ENCODE results near the gene PRICKLE1. TPM values are rescaled to one million over a fixed set of nuclear protein-coding genes. Genes with fewer than 3 reads are reported as not detected.

Gene PRICKLE1
- total and polyA plus RNA-seq, 2 donors (not counting 3 experiments of a cell fraction or from before 2014, with no cell fraction given): 34.3 to 86.0 TPM

DNA sequence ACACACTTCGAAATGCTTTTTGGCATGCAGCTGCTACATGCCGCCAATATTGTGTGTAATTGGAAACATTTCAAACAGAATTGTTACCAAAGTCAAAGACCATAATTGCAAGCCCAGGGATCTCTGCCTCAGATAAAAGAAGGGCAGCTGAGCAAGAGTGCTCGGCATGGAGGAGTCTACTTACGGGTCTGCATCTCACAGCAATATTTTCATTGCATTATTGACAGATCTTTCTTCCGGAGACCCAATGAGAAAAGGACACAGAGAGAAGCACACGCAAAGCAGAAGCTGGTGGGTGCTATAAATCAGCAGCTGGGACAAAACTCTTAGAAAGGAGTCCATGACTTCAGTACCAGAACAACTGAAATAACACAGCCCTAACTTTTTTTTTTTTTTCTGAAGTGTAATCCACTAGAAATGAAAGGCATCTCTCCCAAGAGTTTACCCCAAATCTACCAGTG is 4.9 kb downstream of the PRICKLE1 start:
- Histone ChIP-seq H2AFZ (ENCODE audit: low read depth, low read length) (no peak overlapping the region), H3K36me3 (ENCODE audit: control insufficient read depth in 2 of 2, extremely low read depth in 1 of 2, insufficient read depth in 2 of 2, low read length in 2 of 2) (peaks cover 0 to 11% of the 10 kb centered on the region in 2 experiments), H3K4me2 (ENCODE audit: insufficient read depth, low read length) (peak overlapping the region; percentile 98), H3K9me3 (replicated peaks; ENCODE audit: control insufficient read depth, insufficient read depth, low read length) (no peaks in the 10 kb centered on the region), H3K9me1 (replicated peaks; ENCODE audit: control insufficient read depth, extremely low read depth, insufficient read depth, low read length) (no peaks in the 10 kb centered on the region), H3K4me3 (replicated peaks in 1 of 3; ENCODE audit: insufficient read depth in 1 of 3, low read depth in 1 of 3, low read length in 3 of 3) (peak overlapping the region in 1 of 3 experiments; percentile 99), H3K4me1 (ENCODE audit: control insufficient read depth, extremely low read depth, insufficient read depth, low read length) (peaks cover 67% of the 10 kb centered on the region), H4K20me1 (replicated peaks; ENCODE audit: control insufficient read depth, extremely low read depth, insufficient read depth, low read length) (peaks cover 4% of the 10 kb centered on the region), H3K27ac (ENCODE audit: insufficient read depth, low read depth, low read length) (no peak overlapping the region), H3K27me3 (ENCODE audit: control insufficient read depth in 2 of 2, insufficient read depth in 2 of 2, low read length in 2 of 2) (no peaks in the 10 kb centered on the region), H3K9ac (replicated peaks; ENCODE audit: extremely low read depth, insufficient read depth, low read length) (no peak overlapping the region), H3K79me2 (ENCODE audit: control insufficient read depth, insufficient read depth, low read length) (peaks cover 96% of the 10 kb centered on the region)
- dilution Hi-C loops (cut with MboI; ENCODE audit: extremely low pct_ligation_motif_present, low sequenced_read_pairs) (loop anchor here (10.0 kb wide), 1 partner anchor 700 kb away; no protein-coding TSS in a partner anchor), intact Hi-C loops (cut with micrococcal nuclease) (no loop called here)
- CTCF ChIA-PET: interaction anchor here (1.1 to 2.8 kb wide), 3 partner anchors 15 to 697 kb away, joined by 3 to 7 read pairs (median 3); no protein-coding TSS in a partner anchor
- no TSS peak for BruUV-seq (replicated peaks)
- POLR2A ChIA-PET: interaction anchor here (0.7 to 1.3 kb wide), 3 partner anchors 9 to 306 kb away, joined by 3 to 7 read pairs (median 5); no protein-coding TSS in a partner anchor
- DNase-seq (ENCODE audit: low read depth, low spot score): peak; percentile 37
- TF ChIP-seq POLR2A (IDR thresholded peaks at IDR 0.05; ENCODE audit: low read depth, low read length) (no peak), POLR2AphosphoS5 (IDR thresholded peaks at IDR 0.05; ENCODE audit: insufficient read depth, low read depth, low read length) (no peak), JUN (IDR thresholded peaks at IDR 0.05; ENCODE audit: borderline replicate concordance, insufficient read depth, insufficient read length, low read depth) (no peak), GATA2 (IDR thresholded peaks at IDR 0.05; ENCODE audit: insufficient read depth, insufficient read length, low read depth, low read length) (no peak), MAX (IDR thresholded peaks at IDR 0.05; ENCODE audit: insufficient read depth, insufficient read length) (no peak), MYC (IDR thresholded peaks at IDR 0.05; ENCODE audit: low read depth, low read length) (no peak)
- no peak for FAIRE-seq

DNA sequence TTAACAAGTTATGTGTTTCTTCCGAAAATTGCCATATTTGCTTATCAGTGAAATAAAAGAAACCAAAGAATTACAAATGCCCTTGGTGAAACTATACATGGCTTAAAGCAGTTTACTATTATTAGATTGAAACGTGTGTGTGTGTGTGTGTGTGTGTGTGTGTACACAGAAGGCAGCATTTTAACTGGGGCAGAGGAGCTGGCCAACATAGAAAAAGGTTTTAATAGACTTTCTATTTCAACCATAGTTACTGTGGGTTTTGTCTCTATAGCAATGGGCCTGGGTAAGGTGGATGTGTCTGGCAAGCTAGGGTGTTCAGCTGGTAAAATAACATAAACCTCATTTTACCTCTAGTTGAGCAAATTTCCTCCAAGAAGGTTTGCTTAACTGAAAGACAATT is 6.5 kb downstream of the PRICKLE1 start:
- no peaks in the 10 kb centered on the region for H3K9me1 ChIP-seq (replicated peaks; ENCODE audit: control insufficient read depth, extremely low read depth, insufficient read depth, low read length)
- ChIA-PET CTCF (interaction anchor here (1.0 to 2.1 kb wide), 3 partner anchors 14 to 101 kb away, joined by 3 to 5 read pairs (median 3); no protein-coding TSS in a partner anchor), POLR2A (no interaction called here)
- H4K20me1 ChIP-seq (replicated peaks; ENCODE audit: control insufficient read depth, extremely low read depth, insufficient read depth, low read length): peaks cover 7% of the 10 kb centered on the region
- H3K27ac ChIP-seq (ENCODE audit: insufficient read depth, low read depth, low read length): peak overlapping the region; percentile 32
- intact Hi-C loops (cut with micrococcal nuclease) (no loop called here), dilution Hi-C loops (cut with MboI; ENCODE audit: extremely low pct_ligation_motif_present, low sequenced_read_pairs) (loop anchor here (10.0 kb wide), 1 partner anchor 702 kb away; no protein-coding TSS in a partner anchor)
- FAIRE-seq (no peak), DNase-seq (ENCODE audit: low read depth, low spot score) (peak; percentile 25)
- H3K79me2 ChIP-seq (ENCODE audit: control insufficient read depth, insufficient read depth, low read length): peaks cover 96% of the 10 kb centered on the region
- no peak for TF ChIP-seq FOS (IDR thresholded peaks at IDR 0.05; ENCODE audit: borderline replicate concordance, insufficient read depth, low read length)
- TF ChIP-seq EZH2 (IDR thresholded peaks at IDR 0.05; ENCODE audit: borderline replicate concordance, low read depth, low read length, severe bottlenecking): no peak
- TF ChIP-seq GATA2 (IDR thresholded peaks at IDR 0.05; ENCODE audit: insufficient read depth, insufficient read length, low read depth, low read length): no peak
- TF ChIP-seq MAX (IDR thresholded peaks at IDR 0.05; ENCODE audit: insufficient read depth, insufficient read length): no peak
- no peak for TF ChIP-seq POLR2A (IDR thresholded peaks at IDR 0.05; ENCODE audit: low read depth, low read length)
- no peak for TF ChIP-seq POLR2AphosphoS5 (IDR thresholded peaks at IDR 0.05; ENCODE audit: insufficient read depth, low read depth, low read length)
- TF ChIP-seq JUN (IDR thresholded peaks at IDR 0.05; ENCODE audit: borderline replicate concordance, insufficient read depth, insufficient read length, low read depth): no peak
- TF ChIP-seq MYC (IDR thresholded peaks at IDR 0.05; ENCODE audit: low read depth, low read length): no peak
- TF ChIP-seq, protein P1, sequence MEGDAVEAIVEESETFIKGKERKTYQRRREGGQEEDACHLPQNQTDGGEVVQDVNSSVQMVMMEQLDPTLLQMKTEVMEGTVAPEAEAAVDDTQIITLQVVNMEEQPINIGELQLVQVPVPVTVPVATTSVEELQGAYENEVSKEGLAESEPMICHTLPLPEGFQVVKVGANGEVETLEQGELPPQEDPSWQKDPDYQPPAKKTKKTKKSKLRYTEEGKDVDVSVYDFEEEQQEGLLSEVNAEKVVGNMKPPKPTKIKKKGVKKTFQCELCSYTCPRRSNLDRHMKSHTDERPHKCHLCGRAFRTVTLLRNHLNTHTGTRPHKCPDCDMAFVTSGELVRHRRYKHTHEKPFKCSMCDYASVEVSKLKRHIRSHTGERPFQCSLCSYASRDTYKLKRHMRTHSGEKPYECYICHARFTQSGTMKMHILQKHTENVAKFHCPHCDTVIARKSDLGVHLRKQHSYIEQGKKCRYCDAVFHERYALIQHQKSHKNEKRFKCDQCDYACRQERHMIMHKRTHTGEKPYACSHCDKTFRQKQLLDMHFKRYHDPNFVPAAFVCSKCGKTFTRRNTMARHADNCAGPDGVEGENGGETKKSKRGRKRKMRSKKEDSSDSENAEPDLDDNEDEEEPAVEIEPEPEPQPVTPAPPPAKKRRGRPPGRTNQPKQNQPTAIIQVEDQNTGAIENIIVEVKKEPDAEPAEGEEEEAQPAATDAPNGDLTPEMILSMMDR (IDR thresholded peaks at IDR 0.05; ENCODE audit: extremely low read depth in 1 of 2, insufficient read depth in 1 of 2, low read depth in 1 of 2, low read length in 2 of 2): no peak
- no peaks in the 10 kb centered on the region for H3K27me3 ChIP-seq (ENCODE audit: control insufficient read depth in 2 of 2, insufficient read depth in 2 of 2, low read length in 2 of 2)
- H3K36me3 ChIP-seq (ENCODE audit: control insufficient read depth in 2 of 2, extremely low read depth in 1 of 2, insufficient read depth in 2 of 2, low read length in 2 of 2): peaks cover 0 to 11% of the 10 kb centered on the region in 2 experiments
- no TSS peak for BruUV-seq (replicated peaks)
- no peak overlapping the region for H3K9ac ChIP-seq (replicated peaks; ENCODE audit: extremely low read depth, insufficient read depth, low read length)
- peak overlapping the region; percentile 65 for H3K4me2 ChIP-seq (ENCODE audit: insufficient read depth, low read length)
- H3K4me3 ChIP-seq (replicated peaks in 1 of 3; ENCODE audit: insufficient read depth in 1 of 3, low read depth in 1 of 3, low read length in 3 of 3): no peak overlapping the region
- no peaks in the 10 kb centered on the region for H3K9me3 ChIP-seq (replicated peaks; ENCODE audit: control insufficient read depth, insufficient read depth, low read length)
- H2AFZ ChIP-seq (ENCODE audit: low read depth, low read length): no peak overlapping the region
- peaks cover 80% of the 10 kb centered on the region for H3K4me1 ChIP-seq (ENCODE audit: control insufficient read depth, extremely low read depth, insufficient read depth, low read length)

All from endothelial cell of umbilical vein (primary cell).